CD4-positive, alpha-beta T cell treated with Interleukin-15 for 4 hours (primary cell): Measurements from ENCODE around the gene MARCHF10.

Source experiments
- DNase-seq: peaks from one replicate; pipeline ENCODE4 v3.0.0-alpha.2; 2020; ENCODE audit warnings: low spot score

The MARCHF10 gene

DNA sequence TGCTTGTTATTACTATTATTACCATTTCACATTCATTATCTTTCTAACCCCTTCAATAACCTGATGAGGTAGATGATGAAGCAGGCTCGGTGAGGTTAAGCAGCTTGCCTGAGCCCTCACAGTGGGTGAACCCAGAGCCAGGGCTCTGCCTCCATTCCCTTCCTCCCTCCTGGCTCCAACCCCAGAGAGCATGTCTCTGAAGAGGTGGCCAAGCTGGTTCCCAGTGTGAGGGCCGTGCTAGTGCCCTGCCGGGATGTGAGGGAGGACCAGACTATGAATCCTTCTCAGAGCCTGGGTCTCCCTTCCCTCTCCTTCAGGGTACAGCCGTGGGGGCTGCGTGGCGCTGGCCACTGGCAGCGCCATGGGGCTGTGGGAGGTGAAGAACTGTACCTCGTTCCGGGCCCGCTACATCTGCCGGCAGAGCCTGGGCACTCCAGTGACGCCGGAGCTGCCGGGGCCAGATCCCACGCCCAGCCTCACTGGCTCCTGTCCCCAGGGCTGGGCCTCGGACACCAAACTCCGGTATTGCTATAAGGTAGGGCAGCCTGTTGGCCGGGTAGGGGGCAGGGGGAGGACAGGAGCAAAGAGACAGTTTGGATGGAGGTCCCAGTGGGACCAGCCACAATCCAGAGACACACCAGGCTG, 131.0 kb downstream of the MARCHF10 start:
- DNase-seq, result no peak

DNA sequence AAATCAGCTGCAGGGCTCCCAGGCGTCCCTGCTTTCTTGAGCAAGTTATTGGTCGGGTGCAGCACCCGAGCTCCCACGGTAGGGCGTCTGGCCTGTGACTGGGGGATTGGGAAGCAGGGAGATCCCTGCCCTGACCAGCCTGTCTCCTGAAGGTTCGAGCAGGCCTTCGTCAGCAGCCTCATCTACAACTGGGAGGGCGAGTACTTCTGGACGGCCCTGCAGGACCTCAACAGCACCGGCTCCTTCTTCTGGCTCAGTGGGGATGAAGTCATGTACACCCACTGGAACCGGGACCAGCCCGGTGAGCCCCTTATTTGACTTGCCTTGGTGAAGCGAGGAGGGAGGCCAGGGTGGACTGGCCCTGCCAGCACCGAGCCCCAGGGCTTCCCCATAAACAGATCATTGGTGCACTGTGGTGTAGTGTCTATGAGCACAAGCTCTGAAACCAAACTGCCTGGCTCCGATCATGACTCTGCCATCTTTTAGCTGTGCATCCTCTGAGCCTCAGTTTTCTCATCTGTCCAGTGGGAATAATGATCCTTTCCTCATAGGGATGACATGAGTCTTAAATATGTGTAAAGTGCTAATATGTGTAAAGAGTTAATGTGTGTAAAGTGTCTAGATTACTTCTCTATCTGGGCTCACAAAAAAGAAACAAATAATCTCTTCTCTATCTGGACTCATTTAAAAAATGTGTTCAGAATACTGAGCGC, 131.7 kb downstream of the MARCHF10 start:
- DNase-seq, result no peak

- DNase-seq, result no peak
Observed at GRCh38 chr17:62675701-62676100, 132.4 kb downstream of the MARCHF10 start.

DNA sequence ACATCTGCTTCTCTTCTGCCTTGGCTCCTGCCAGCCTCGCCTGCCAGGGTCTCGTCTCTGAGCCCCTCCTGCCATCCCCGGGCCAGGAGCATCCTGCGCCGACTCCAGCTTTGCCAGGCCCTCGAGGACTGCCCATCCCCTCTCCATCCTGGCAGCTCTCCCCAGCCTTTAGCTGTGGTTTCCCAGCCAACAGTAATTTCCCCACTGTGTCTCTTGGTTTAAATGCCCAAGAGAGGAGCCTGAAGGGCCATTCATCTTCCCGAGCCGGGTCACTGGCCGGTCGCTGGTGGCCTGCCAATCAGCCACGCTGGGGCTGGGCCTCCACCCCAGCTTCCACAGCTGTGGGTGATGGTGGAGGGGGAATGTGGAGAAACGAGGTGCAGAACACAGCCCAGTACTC, 132.9 kb downstream of the MARCHF10 start:
- DNase-seq, result no peak

GRCh38 chr17:62674841-62675240, 133.3 kb downstream of the MARCHF10 start:
- DNase-seq, result no peak

- no peak for DNase-seq
Observed at GRCh38 chr17:62674363-62674739, 133.8 kb downstream of the MARCHF10 start.

DNA sequence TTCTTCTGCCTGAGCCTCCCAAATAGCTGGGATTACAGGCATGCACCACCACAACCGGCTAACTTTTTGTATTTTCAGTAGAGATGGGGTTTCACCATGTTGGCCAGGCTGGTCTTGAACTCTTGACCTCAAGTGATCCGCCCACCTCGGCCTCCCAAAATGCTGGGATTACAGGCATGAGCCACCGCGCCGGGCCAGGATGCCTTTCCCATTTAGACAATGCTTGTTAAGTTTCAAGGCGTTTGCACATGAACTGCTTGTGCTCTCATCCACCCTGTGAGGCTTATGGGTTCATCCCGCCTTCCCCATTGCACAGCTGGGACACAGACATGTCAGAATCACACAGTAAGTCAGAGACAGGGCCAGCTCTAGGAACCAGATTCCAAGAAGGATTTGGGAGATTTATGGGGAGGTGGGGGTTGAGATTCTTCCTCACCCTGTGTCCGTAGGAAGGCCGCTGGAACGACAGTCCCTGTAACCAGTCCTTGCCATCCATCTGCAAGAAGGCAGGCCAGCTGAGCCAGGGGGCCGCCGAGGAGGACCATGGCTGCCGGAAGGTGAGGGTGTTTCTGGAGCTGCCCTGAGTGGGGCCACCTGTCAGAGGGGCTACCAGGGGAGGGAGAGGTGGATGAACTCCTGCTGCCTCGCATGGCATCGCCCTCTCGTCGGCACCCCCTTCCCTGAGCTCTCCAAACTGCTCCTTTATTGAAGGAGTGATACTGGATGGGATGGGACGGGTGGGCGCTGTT, 134.3 kb downstream of the MARCHF10 start:
- DNase-seq, result no peak

- DNase-seq, result no peak
Observed at GRCh38 chr17:62672957-62673356, 135.2 kb downstream of the MARCHF10 start.

DNA sequence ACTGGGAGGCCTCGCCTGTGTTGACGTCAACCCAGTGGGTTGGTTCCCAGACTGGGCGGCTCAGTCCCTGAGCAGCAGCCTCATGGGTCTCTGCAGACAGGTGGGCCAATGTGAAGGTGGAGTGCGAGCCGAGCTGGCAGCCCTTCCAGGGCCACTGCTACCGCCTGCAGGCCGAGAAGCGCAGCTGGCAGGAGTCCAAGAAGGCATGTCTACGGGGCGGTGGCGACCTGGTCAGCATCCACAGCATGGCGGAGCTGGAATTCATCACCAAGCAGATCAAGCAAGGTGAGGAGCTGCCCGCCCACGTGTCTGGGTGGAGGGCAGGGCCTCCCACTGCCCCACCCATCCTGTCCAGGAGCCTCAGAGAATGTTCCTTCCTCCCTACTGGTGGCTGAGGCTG, 136.6 kb downstream of the MARCHF10 start:
- no peak for DNase-seq

DNA sequence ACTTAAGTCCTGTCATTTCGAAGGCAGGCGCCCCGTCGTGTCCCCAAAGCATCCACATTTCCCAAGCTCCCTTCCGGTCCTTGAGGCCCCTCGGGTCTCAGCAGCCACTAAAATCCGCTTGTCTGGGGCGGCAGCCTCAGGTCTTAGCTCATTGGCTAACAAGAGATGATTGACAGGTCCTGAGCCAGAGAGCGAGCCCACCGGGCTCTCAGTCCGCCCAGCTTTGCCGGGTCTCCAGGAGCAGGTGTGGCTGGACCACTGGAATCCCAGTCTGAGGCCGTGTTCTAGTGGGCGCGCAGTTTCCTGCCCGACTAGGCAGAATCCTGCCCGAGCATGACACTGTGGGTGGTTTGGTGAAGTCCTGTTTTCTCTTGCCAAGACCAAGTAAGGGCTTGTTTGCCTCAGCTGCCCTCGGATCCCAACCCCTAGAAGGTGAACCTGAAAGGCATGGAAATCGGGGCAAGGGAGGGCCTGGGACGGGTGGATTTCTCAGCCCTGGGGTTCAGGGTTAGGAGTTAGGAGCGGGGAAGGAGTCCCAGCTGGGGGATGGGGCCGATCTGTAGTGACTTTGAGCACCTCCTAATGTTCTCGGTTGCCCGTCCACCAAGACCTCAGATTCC, 137.8 kb downstream of the MARCHF10 start:
- no peak for DNase-seq

DNA sequence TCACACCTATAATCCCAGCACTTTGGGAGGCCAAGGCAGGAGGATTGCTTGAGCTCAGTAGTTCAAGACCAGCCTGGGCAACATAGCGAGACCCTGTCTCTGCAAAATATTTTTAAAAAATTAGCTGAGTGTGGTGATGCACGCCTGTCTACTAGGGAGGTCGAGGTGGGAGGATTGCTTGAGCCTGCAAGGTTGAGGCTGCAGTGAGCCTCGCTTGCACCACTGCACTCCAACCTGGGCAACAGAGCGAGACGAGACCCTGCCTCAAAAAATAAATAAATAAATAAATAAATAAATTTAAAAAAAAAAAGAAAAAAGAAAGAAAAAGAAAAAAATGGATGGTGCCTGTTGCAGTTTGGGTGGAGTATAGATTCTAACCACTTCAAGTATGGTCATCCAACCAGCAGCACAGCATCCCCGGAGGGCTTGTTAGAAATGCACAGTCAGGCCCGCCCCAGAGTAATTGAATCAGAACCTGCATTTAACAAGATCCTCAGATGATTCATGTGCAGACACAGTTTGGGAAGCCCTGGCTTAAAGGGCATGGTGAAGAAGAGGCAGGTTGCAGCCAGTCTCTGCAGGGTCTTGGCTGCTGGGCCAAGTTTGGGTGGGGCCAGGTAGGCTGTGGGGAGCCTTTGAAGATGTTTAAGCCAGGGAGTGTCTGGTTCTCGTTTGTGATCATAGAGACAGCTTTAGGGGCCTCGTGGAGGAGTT, 139.9 kb downstream of the MARCHF10 start:
- DNase-seq, result no peak

DNA sequence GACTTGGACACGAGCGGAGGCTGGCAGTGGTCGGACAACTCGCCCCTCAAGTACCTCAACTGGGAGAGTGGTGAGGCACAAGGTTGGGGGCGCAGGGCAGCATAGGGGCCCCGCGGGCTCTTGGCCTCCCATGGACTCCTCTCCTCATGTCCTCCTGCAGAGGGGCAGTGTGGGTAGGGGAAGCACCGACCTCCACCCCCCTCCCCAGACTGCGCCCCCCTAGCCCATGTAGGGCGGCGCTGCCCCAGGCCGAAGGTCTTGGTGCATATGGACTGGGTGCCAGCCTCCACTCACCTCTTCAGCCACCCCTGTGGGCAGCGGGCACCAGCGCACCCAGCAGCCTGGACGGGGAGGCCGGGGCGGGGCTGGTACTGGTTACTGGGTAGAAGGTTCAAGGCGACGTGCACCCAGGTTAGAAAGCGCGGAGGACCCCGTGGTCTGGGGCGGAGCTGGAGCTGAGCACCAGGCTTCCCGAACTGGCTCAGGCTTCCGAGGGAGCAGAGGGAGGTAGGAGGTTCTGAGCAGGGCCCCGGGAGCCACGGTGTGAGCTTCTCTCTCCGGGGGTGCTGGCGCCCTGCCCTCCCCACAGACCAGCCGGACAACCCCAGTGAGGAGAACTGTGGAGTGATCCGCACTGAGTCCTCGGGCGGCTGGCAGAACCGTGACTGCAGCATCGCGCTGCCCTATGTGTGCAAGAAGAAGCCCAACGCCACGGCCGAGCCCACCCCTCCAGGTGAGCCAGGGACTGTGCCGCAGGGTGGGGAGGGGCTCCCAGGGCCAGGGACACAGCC, 141.1 kb downstream of the MARCHF10 start:
- DNase-seq, result no peak

GRCh38 chr17:62666061-62666800, 141.9 kb downstream of the MARCHF10 start:
- no peak for DNase-seq

- no peak for DNase-seq
Observed at GRCh38 chr17:62665599-62665998, 142.5 kb downstream of the MARCHF10 start.

- DNase-seq, result no peak
Observed at GRCh38 chr17:62664336-62665120, 143.6 kb downstream of the MARCHF10 start.

- no peak for DNase-seq
Observed at GRCh38 chr17:62663304-62663703, 144.8 kb downstream of the MARCHF10 start.

GRCh38 chr17:62662855-62663254, 145.3 kb downstream of the MARCHF10 start:
- no peak for DNase-seq

DNA sequence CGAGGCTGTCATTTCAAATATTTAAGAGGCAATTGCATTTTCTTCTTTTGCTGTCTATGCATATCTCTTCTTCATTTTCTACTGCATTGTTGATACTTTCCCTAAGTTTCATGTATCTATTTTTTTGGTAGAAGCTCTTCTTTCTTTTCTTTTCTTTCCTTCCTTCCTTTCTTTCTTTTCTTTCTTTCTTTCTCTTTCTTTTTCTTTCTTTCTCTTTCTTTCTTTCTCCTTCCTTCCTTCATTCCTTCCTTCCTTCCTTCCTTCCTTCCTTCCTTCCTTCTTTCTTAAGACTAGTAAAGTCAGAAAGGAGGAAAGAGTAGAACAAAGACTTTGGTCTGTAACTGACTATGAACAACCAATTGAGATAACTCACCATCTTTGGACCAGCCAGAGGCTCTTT, 146.8 kb downstream of the MARCHF10 start:
- no peak for DNase-seq

DNA sequence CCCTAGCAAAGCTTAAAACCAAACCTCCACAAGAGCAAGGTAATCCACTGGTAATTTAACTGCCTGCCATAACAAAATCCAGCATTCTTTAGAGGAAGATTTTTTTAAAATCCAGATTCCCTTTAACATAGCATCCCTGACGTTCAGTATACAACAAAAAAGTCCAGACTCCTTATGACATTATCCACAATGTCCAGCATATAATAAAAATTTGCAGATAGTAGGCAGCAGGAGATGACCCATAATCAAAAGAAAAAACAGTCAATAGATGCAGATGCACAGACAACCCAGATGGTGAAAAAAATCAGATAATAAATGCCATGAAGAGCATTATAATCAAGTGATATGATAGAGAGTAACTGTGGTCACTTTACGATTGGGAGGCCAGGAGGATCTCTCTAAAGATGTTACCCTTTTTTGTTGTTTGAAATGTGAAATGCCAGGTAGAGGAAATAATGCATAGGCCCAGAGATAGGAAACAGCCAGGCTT, 147.4 kb downstream of the MARCHF10 start:
- no peak for DNase-seq
